A549 (cell line): ENCODE results near the gene SH3BP5L. TPM values are rescaled to one million over a fixed set of nuclear protein-coding genes. Genes with fewer than 3 reads are reported as not detected.
A peak's percentile ranks its signal among the peaks of the same experiment; 100 is the strongest.

Experiments used
- ATAC-seq, 2 experiments: fragments of 200-7000 bp in 1 of 2; fragments of >200 bp in 1 of 2; cut with Nextera tagmentation in 1 of 2; cut with Tn5 transposase in 1 of 2; 3 replicates each; pipeline versions ENCODE4 v1.8.0 to v1.9.1; 2018 to 2020; ENCODE audit warnings: mild to moderate bottlenecking in 1 of 2, moderate library complexity in 1 of 2
- CTCF ChIA-PET: fragments of 300-600 bp; sonication (Branson Sonifier 250); formaldehyde crosslinking; extraction: SDS; loops from one replicate; lab custom pipeline; 2021; ENCODE audit warnings: antibody characterized with exemption, inconsistent platforms; lab: Yijun Ruan, JAX
- POLR2A ChIA-PET: fragments of 350-600 bp; formaldehyde crosslinking; extraction: SDS; loops from one replicate; lab custom pipeline; 2021; ENCODE audit warnings: antibody characterized with exemption, inconsistent platforms; lab: Yijun Ruan, JAX
- DNase-seq, 2 experiments: peaks; one replicate each; pipeline versions ENCODE4 v3.0.0 to v3.0.0-alpha.2; 2011 to 2016; ENCODE audit warnings: low read depth in 1 of 2, low spot score in 1 of 2
- FAIRE-seq: peaks from 2 replicates; lab custom pipeline; 2011; peaks lifted over from hg19 to GRCh38; lab: Jason Lieb, UNC
- H3K27ac ChIP-seq, 2 experiments: fragments of >200 bp; sonication (Bioruptor Twin); formaldehyde crosslinking; 3 replicates each; pipeline ENCODE4 v1.5.1; 2016 to 2017
- H3K4me1 ChIP-seq: fragments of >200 bp; sonication (Bioruptor Twin); formaldehyde crosslinking; 3 replicates; pipeline ENCODE4 v1.6.1; 2016
- H3K4me2 ChIP-seq: fragments of >200 bp; sonication (Bioruptor Twin); formaldehyde crosslinking; 3 replicates; pipeline ENCODE4 v1.6.1; 2016
- H3K4me3 ChIP-seq: fragments of >200 bp; sonication (Bioruptor Twin); formaldehyde crosslinking; 3 replicates; pipeline ENCODE4 v1.5.1; 2016
- H3K9me3 ChIP-seq: fragments of >200 bp; sonication (Bioruptor Twin); formaldehyde crosslinking; 3 replicates; pipeline ENCODE4 v1.6.1; 2016
- CBX2 ChIP-seq: fragments of 200-600 bp; sonication (generic); IDR thresholded peaks from 2 replicates; pipeline ENCODE4 v1.6.1; 2016; ENCODE audit warnings: low read depth, mild to moderate bottlenecking, borderline replicate concordance
- CBX8 ChIP-seq: fragments of 200-600 bp; sonication (generic); IDR thresholded peaks from 2 replicates; pipeline ENCODE4 v1.6.1; 2016
- CHD2 ChIP-seq: fragments of 150-350 bp; IDR thresholded peaks from 2 replicates; pipeline ENCODE4 v1.6.1; 2014; ENCODE audit warnings: low read length; ENCODE audit not compliant: partially characterized antibody
- EHF ChIP-seq: fragments of 250-450 bp; sonication (Bioruptor Pico); IDR thresholded peaks from 2 replicates; pipeline ENCODE4 v1.5.0; 2020; ENCODE audit warnings: mild to moderate bottlenecking
- EHMT2 ChIP-seq: fragments of 200-600 bp; sonication (generic); IDR thresholded peaks from 2 replicates; pipeline ENCODE4 v1.6.1; 2016; ENCODE audit warnings: antibody characterized with exemption, low read depth, mild to moderate bottlenecking, moderate library complexity
- EP300 ChIP-seq, 2 experiments: fragments of >200 bp; sonication (Bioruptor Twin); formaldehyde crosslinking; IDR thresholded peaks; 2 replicates in 1 of 2; 3 replicates in 1 of 2; pipeline ENCODE4 v1.6.1; 2016 to 2017
- HDAC2 ChIP-seq: fragments of 200-600 bp; sonication (generic); IDR thresholded peaks from 2 replicates; pipeline ENCODE4 v1.6.1; 2016
- HOXB5 ChIP-seq: fragments of 250-450 bp; sonication (Bioruptor Pico); IDR thresholded peaks from 2 replicates; pipeline ENCODE4 v1.5.0; 2020; ENCODE audit warnings: mild to moderate bottlenecking, moderate library complexity
- JUNB ChIP-seq: fragments of >200 bp; sonication (Bioruptor Twin); formaldehyde crosslinking; IDR thresholded peaks from 2 replicates; pipeline ENCODE4 v1.6.1; 2016
- MAFK ChIP-seq: fragments of 450-650 bp; IDR thresholded peaks from 2 replicates; pipeline ENCODE4 v1.6.1; 2014; ENCODE audit not compliant: partially characterized antibody
- POLR2A ChIP-seq: IDR thresholded peaks from 2 replicates; pipeline ENCODE4 v1.6.1; 2012; ENCODE audit warnings: mild to moderate bottlenecking, low read length
- RCOR1 ChIP-seq: fragments of 150-350 bp; IDR thresholded peaks from 2 replicates; pipeline ENCODE4 v1.6.1; 2014; ENCODE audit warnings: antibody characterized with exemption, low read length, low read depth
- RNF2 ChIP-seq: fragments of 200-600 bp; sonication (generic); IDR thresholded peaks from 2 replicates; pipeline ENCODE4 v1.6.1; 2016; ENCODE audit warnings: low read depth, mild to moderate bottlenecking, antibody characterized with exemption, moderate library complexity, borderline replicate concordance
- SMC3 ChIP-seq: fragments of >200 bp; sonication (Bioruptor Twin); formaldehyde crosslinking; IDR thresholded peaks from 3 replicates; pipeline ENCODE4 v1.6.1; 2018; ENCODE audit warnings: inconsistent platforms
- SREBF2 ChIP-seq: fragments of 450-650 bp; IDR thresholded peaks from 2 replicates; pipeline ENCODE4 v1.6.1; 2014; ENCODE audit warnings: mild to moderate bottlenecking, moderate library complexity
- TFCP2L1 ChIP-seq: fragments of 250-450 bp; sonication (Bioruptor Pico); IDR thresholded peaks from 2 replicates; pipeline ENCODE4 v1.5.0; 2021; ENCODE audit warnings: mild to moderate bottlenecking
- ZFP36 ChIP-seq: fragments of 450-650 bp; IDR thresholded peaks from 2 replicates; pipeline ENCODE4 v1.6.1; 2014; ENCODE audit warnings: borderline replicate concordance; ENCODE audit not compliant: partially characterized antibody
- ZSCAN20 ChIP-seq: fragments of 250-450 bp; sonication (Bioruptor Pico); IDR thresholded peaks from 2 replicates; pipeline ENCODE4 v1.8.0; 2022; ENCODE audit warnings: mild to moderate bottlenecking, moderate library complexity
- WGBS: methylation state at CpG from one replicate; pipeline ENCODE4 v1.1.6; 2017; ENCODE audit errors: missing lambda C conversion rate; 5-methylcytosine and 5-hydroxymethylcytosine counted together
- polyA plus RNA-seq, 4 experiments: library from polyadenylated mRNA; depleted of rRNA in 3 of 4; stranded (reverse); fragments of >200 nt; fragmentation: RNase III in 1 of 4; extraction: RNeasy Plus Mini Kit Qiagen cat#74134 plus additional on column Dnase treatment in 1 of 4; gene quantifications; 2 replicates in 3 of 4; 3 replicates in 1 of 4; pipeline ENCODE4 v1.2.3, GENCODE V29; 2011 to 2017
- TF ChIP-seq, protein P1 (sequence below): IDR thresholded peaks from 2 replicates; pipeline ENCODE4 v1.6.1; 2012
- TF ChIP-seq, protein P2 (sequence below): fragments of >200 bp; sonication (Bioruptor Twin); formaldehyde crosslinking; IDR thresholded peaks from 2 replicates; pipeline ENCODE4 v1.6.1; 2016
- TF ChIP-seq, protein P3 (sequence below): IDR thresholded peaks from 2 replicates; pipeline ENCODE4 v1.6.1; 2012
- TF ChIP-seq, protein P4 (sequence below): fragments of 450-650 bp; IDR thresholded peaks from 2 replicates; pipeline ENCODE4 v1.6.1; 2014; ENCODE audit warnings: antibody characterized with exemption
- TF ChIP-seq, protein P5 (sequence below): fragments of >200 bp; sonication (Bioruptor Twin); formaldehyde crosslinking; IDR thresholded peaks from 3 replicates; pipeline ENCODE4 v1.5.1; 2016
- TF ChIP-seq, protein P6 (sequence below): fragments of 200-600 bp; sonication (generic); IDR thresholded peaks from 2 replicates; pipeline ENCODE4 v1.6.1; 2016; ENCODE audit warnings: antibody characterized with exemption, mild to moderate bottlenecking, moderate library complexity
- TF ChIP-seq, protein P7 (sequence below): fragments of >200 bp; sonication (Bioruptor Twin); formaldehyde crosslinking; IDR thresholded peaks from 3 replicates; pipeline ENCODE4 v1.6.1; 2016
- TF ChIP-seq, protein P8 (sequence below): fragments of 250-450 bp; sonication (Bioruptor Pico); IDR thresholded peaks from 2 replicates; pipeline ENCODE4 v1.5.0; 2020; ENCODE audit warnings: low read depth, mild to moderate bottlenecking, moderate library complexity

The SH3BP5L gene
- polyA plus RNA-seq, 2 of the 4 experiments (the other 2 are of a cell fraction): 10.9 to 15.8 TPM

DNA sequence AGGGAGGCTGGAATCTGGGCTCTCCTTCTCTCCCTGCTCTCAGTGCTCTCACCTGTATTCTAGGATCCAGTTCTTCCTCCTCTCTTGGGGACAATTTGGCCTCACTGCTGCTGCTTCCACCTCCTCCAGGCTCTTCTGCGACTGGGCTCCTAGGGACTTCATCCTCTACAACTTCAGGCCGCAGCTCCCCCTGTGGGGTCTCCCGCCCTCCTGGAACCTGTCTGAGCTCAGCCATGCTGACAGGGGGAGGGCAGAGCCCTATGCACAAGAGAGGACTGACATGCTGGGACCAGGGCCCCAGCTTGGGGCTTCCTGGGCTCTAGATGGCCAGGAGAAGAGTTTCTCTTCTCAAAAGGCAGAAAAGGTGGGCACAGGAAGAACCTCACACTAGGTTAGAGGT, 1.0 kb downstream of the SH3BP5L start:
- POLR2A ChIA-PET: interaction anchor here (2.2 to 2.7 kb wide), 2 partner anchors 14 to 49 kb away, joined by 26 to 60 read pairs; partner anchors contain the start of gene ZNF672
- FAIRE-seq: no peak
- no peak for TF ChIP-seq POLR2A
- no peak for TF ChIP-seq JUNB
- no peak for TF ChIP-seq HDAC2
- TF ChIP-seq, protein P1, sequence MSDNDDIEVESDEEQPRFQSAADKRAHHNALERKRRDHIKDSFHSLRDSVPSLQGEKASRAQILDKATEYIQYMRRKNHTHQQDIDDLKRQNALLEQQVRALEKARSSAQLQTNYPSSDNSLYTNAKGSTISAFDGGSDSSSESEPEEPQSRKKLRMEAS: no peak
- TF ChIP-seq CBX2: no peak
- TF ChIP-seq, protein P2, sequence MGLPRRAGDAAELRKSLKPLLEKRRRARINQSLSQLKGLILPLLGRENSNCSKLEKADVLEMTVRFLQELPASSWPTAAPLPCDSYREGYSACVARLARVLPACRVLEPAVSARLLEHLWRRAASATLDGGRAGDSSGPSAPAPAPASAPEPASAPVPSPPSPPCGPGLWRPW: no peak
- TF ChIP-seq SMC3: no peak
- no peak for TF ChIP-seq MAFK
- TF ChIP-seq RCOR1: no peak
- no peak for TF ChIP-seq CHD2
- no peak for TF ChIP-seq EHMT2
- CTCF ChIA-PET: interaction anchor here (0.6 to 3.9 kb wide), 4 partner anchors 9 to 201 kb away, joined by 3 to 16 read pairs (median 4); partner anchors contain the start of gene ZNF692
- peak overlapping the region; percentile 94 for H3K4me2 ChIP-seq
- ATAC-seq: no peak
- peak overlapping the region; percentile 96 to 97 for H3K27ac ChIP-seq
- H3K4me3 ChIP-seq: peak overlapping the region; percentile 84
- no peak for DNase-seq
- H3K4me1 ChIP-seq: peaks cover 71% of the 10 kb centered on the region
- H3K9me3 ChIP-seq: no peaks in the 10 kb centered on the region
- WGBS: 82% methylated on average over 3 of the region's 3 CpGs

DNA sequence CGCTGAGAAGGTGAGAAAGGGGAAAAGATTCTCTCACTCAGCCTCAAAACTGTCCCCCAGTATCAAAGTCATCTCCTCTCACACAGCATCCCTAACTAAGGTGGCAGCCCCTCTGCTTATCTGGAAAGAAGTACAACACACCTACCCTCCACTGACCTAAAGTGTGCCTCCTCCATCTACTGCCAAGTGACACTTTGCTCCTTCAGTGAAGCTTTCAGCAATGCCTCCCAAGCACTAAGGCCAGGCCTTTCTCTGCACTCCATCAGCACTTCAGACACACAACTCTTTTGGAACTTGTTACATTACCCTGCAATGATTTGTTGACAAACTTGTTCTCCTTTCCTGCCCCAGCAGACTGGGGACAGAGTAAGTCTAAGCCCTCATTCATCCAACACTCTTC, 1.4 kb downstream of the SH3BP5L start:
- Histone ChIP-seq H3K4me2 (peak overlapping the region; percentile 94), H3K27ac (peak overlapping the region in 1 of 2 experiments; percentile 97; a peak in 2 of 6 replicates), H3K4me1 (peaks cover 69% of the 10 kb centered on the region), H3K9me3 (no peaks in the 10 kb centered on the region), H3K4me3 (peak overlapping the region; percentile 84; the same call in 2 of the 3 replicates)
- FAIRE-seq (no peak), DNase-seq (no peak), ATAC-seq (no peak)
- 100% methylated on average over 1 of the region's 1 CpG for WGBS
- POLR2A ChIA-PET: no interaction called here
- CTCF ChIA-PET: interaction anchor here (0.6 to 3.9 kb wide), 3 partner anchors 18 to 201 kb away, joined by 3 to 16 read pairs (median 5); partner anchors contain the start of gene ZNF692
- TF ChIP-seq, protein P3, sequence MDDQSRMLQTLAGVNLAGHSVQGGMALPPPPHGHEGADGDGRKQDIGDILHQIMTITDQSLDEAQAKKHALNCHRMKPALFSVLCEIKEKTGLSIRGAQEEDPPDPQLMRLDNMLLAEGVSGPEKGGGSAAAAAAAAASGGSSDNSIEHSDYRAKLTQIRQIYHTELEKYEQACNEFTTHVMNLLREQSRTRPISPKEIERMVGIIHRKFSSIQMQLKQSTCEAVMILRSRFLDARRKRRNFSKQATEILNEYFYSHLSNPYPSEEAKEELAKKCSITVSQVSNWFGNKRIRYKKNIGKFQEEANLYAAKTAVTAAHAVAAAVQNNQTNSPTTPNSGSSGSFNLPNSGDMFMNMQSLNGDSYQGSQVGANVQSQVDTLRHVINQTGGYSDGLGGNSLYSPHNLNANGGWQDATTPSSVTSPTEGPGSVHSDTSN: no peak
- TF ChIP-seq, protein P4, sequence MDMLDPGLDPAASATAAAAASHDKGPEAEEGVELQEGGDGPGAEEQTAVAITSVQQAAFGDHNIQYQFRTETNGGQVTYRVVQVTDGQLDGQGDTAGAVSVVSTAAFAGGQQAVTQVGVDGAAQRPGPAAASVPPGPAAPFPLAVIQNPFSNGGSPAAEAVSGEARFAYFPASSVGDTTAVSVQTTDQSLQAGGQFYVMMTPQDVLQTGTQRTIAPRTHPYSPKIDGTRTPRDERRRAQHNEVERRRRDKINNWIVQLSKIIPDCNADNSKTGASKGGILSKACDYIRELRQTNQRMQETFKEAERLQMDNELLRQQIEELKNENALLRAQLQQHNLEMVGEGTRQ: no peak
- TF ChIP-seq TFCP2L1 (CRISPR knock-in tag) (no peak), EP300 (IDR thresholded peaks at IDR 0.05) (no peak), SREBF2 (no peak), CHD2 (no peak), HDAC2 (no peak), ZSCAN20 (CRISPR knock-in tag) (no peak), EHF (CRISPR knock-in tag) (no peak), HOXB5 (CRISPR knock-in tag) (no peak), ZFP36 (no peak), RNF2 (no peak), CBX8 (no peak), SMC3 (no peak)
- TF ChIP-seq, protein P5, sequence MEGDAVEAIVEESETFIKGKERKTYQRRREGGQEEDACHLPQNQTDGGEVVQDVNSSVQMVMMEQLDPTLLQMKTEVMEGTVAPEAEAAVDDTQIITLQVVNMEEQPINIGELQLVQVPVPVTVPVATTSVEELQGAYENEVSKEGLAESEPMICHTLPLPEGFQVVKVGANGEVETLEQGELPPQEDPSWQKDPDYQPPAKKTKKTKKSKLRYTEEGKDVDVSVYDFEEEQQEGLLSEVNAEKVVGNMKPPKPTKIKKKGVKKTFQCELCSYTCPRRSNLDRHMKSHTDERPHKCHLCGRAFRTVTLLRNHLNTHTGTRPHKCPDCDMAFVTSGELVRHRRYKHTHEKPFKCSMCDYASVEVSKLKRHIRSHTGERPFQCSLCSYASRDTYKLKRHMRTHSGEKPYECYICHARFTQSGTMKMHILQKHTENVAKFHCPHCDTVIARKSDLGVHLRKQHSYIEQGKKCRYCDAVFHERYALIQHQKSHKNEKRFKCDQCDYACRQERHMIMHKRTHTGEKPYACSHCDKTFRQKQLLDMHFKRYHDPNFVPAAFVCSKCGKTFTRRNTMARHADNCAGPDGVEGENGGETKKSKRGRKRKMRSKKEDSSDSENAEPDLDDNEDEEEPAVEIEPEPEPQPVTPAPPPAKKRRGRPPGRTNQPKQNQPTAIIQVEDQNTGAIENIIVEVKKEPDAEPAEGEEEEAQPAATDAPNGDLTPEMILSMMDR: no peak
- TF ChIP-seq, protein P6, sequence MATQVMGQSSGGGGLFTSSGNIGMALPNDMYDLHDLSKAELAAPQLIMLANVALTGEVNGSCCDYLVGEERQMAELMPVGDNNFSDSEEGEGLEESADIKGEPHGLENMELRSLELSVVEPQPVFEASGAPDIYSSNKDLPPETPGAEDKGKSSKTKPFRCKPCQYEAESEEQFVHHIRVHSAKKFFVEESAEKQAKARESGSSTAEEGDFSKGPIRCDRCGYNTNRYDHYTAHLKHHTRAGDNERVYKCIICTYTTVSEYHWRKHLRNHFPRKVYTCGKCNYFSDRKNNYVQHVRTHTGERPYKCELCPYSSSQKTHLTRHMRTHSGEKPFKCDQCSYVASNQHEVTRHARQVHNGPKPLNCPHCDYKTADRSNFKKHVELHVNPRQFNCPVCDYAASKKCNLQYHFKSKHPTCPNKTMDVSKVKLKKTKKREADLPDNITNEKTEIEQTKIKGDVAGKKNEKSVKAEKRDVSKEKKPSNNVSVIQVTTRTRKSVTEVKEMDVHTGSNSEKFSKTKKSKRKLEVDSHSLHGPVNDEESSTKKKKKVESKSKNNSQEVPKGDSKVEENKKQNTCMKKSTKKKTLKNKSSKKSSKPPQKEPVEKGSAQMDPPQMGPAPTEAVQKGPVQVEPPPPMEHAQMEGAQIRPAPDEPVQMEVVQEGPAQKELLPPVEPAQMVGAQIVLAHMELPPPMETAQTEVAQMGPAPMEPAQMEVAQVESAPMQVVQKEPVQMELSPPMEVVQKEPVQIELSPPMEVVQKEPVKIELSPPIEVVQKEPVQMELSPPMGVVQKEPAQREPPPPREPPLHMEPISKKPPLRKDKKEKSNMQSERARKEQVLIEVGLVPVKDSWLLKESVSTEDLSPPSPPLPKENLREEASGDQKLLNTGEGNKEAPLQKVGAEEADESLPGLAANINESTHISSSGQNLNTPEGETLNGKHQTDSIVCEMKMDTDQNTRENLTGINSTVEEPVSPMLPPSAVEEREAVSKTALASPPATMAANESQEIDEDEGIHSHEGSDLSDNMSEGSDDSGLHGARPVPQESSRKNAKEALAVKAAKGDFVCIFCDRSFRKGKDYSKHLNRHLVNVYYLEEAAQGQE: no peak
- TF ChIP-seq, protein P7, sequence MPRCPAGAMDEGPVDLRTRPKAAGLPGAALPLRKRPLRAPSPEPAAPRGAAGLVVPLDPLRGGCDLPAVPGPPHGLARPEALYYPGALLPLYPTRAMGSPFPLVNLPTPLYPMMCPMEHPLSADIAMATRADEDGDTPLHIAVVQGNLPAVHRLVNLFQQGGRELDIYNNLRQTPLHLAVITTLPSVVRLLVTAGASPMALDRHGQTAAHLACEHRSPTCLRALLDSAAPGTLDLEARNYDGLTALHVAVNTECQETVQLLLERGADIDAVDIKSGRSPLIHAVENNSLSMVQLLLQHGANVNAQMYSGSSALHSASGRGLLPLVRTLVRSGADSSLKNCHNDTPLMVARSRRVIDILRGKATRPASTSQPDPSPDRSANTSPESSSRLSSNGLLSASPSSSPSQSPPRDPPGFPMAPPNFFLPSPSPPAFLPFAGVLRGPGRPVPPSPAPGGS: no peak
- TF ChIP-seq, protein P8, sequence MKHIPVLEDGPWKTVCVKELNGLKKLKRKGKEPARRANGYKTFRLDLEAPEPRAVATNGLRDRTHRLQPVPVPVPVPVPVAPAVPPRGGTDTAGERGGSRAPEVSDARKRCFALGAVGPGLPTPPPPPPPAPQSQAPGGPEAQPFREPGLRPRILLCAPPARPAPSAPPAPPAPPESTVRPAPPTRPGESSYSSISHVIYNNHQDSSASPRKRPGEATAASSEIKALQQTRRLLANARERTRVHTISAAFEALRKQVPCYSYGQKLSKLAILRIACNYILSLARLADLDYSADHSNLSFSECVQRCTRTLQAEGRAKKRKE (CRISPR knock-in tag): no peak
